Stimulated activated CD4-positive, alpha-beta T cell treated with anti-CD3 and anti-CD28 coated beads, TNF-alpha, amount 100 ng/mL, for 48 hours (primary cell): ENCODE data around the gene TFR2.
A peak's percentile ranks its signal among the peaks of the same experiment; 100 is the strongest.

Experiments
- DNase-seq, 3 donors: peaks; one replicate each; pipeline ENCODE4 v3.0.0-alpha.2; 2020; ENCODE audit warnings: low read depth in 3 of 3

TFR2 gene

DNA sequence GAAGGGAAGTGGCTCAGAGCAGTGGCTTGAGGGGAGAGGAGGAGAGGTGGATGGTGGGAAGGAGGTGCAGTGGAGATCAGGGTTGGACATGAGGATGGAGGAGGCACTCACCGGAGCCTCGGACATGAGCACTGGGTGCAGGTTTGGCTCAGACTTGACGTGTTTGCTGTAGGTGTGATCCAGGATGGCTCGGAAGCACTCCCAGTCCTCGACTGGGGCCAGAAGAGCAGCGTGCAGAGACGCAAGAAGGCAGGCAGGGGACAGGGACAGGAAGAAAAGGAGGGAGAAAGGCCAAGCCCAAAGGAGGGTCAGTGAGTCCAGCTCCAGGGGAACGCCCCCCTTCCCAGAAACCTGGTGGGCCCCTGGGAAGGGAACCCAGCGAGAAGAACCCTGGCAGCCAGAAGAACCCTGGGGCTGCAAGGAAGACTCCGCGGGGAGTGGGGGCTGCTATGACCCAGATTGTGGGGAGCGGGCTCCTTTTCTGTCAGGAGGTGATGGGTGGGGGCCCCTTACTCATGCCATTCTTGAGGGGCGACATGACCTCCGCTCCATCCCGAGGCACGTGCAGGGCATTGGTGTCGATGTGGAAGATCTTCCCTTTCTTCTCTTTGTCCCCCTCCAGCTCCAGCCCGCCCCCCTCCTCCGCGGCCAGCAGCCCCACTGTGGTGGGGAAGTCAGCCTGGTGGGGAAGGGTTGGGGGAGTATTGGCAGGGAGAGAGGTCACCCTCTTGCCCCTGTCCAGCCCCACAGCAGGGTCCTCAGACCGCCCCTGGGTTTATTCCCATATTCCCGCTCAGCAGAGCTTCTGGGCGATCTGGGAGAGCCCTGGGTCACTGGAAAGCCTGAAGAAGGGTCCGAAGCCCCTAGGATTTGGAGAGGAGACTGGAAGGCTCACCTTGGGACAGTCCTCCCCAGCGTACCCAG, 13.8 kb upstream of the TFR2 start:
- DNase-seq = no peak

GRCh38 chr7:100649826-100650565, 8.6 kb upstream of the TFR2 start:
- DNase-seq = no peak

DNA sequence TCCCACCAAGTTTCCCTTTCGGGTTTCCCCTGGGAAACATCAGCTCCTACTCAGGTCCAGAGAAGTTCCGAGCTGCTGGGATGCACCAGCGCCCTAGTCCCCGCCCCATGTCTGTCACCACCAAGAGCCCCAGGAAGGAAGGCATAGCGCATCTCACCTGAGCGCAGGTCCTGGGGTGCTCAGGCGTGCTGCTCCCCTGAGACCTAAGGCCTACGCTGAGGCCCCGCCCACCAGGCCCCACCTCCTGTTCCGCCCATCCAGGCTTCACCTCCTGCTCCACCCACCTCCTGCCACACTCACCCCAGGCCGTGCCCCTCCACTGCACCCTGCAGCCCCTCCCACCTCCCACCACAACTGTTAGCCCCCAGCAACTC, 1.2 kb upstream of the TFR2 start:
- no peak for DNase-seq

DNA sequence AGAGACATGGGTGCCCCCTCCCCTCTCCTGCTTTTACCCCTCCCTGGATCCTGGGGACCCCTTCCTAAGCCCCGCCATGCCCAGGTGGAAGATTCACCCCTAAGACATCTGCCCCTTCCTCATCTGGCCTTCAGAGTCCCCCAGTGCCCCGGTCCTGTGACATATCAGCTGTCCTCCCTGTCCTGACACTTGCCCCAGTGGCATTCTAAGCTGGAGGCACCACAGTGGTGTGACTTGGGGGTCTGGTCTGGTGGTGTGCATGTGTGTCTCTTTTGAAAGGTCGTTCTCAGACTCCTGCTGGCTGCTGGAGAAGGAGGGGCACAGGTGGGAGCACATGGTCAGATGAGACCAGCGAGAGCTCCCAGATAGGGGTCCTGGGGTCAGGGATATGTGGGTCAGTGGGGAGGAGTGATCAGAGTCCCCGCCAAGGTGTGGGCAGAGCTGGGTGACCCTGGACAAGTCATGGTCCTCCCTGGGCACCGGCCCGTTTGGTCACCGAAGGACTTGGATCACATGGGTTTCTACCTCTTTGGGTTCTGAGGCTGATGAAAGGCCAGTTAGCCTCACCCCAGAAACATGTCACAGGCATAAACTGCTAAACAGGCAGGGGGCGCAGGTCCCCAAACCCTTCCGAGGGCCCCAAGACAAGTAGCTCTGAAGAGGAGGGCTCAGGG, 645 bp upstream of the TFR2 start:
- DNase-seq = no peak

- DNase-seq = no peak
Measured at GRCh38 chr7:100640517-100641440, 573 bp downstream of the TFR2 start.

DNA sequence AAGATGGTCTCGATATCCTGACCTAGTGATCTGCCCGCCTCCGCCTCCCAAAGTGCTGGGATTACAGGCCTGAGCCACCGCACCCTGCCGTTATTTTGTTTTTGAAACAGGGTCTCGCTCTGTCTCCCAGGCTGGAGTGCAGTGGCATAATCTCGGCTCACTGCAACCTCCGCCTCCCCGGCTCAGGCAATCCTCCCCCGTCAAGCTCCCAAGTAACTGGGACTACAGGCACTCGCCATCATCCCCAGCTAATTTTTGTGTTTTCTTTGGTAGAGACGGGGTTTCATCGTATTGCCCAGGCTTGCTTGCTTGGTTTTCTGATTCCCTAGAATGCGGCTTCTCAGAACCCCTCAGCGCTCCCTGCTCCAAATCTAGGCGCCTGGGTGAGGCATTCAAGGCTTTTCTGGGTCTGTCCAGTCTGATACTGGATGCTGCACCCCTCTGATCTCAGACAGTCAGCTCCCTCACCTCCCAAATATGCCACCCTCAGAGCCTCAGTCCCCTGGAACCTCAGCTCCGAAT, 1.3 kb downstream of the TFR2 start:
- DNase-seq = no peak

DNA sequence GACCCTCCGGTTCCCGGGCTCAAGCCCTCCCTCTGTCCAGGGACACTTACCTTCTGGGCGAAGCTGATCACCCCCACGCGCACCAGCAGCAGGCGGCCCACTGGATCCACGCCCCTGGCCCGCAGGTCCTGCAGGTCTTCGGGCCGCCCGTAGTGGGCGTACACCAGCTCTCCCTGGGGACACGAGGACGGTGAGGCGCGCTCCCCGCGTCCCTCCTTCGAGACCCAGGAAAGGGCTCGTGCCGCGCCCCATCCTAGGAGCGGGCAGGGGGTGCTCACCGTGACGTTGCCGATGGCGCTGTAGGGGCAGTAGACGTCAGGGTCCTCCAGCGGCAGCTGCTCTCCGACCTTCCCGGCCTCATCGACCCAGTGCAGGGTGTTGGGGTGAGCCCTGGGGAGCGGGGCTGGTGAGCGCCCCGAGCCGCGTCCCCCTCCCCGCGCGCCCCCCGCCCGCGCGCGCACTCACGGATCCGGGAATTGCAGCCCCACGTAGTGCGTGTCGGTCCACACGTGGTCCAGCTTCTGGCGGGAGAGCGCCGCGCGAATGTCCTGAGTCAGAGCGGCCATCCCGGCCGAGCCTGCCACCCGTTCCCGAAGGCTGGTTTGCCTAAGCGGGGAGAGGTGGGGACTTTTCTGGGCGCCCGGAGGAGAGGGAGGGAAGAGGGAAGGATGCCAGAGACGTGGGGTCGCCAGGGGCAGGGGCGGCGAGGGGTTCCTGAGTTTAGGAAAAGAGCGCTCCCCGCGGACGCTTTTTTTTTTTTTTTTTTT, 8.2 kb downstream of the TFR2 start:
- peak; percentile 43 to 51 (median 44) for DNase-seq

GRCh38 chr7:100630066-100630465, 11.3 kb downstream of the TFR2 start:
- DNase-seq = no peak

- no peak for DNase-seq
Measured at GRCh38 chr7:100629117-100629716, 12.1 kb downstream of the TFR2 start.

GRCh38 chr7:100627238-100627549, 14.2 kb downstream of the TFR2 start:
- DNase-seq = no peak

GRCh38 chr7:100626530-100627237, 14.7 kb downstream of the TFR2 start:
- DNase-seq = peak; percentile 78 to 85 (median 83)

DNA sequence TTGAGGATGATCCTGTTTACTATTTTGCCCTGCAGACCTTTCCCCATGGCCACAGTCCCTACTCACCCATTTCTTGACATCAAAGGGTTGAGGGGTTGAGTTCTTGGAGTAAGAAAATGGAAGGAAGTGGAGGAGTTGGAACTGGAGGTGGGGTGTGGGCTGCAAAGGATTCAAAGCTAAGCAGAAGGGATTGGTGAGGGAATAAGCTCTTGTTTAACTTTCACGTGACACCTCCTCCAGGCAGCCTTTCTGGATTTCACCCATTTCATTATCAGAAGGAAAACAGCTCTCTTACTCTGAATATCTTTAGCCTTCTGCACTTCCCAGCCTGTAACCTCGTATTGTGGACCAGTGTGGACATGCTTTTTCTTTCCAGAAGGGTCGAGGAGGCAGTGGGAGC, 15.3 kb downstream of the TFR2 start:
- no peak for DNase-seq

DNA sequence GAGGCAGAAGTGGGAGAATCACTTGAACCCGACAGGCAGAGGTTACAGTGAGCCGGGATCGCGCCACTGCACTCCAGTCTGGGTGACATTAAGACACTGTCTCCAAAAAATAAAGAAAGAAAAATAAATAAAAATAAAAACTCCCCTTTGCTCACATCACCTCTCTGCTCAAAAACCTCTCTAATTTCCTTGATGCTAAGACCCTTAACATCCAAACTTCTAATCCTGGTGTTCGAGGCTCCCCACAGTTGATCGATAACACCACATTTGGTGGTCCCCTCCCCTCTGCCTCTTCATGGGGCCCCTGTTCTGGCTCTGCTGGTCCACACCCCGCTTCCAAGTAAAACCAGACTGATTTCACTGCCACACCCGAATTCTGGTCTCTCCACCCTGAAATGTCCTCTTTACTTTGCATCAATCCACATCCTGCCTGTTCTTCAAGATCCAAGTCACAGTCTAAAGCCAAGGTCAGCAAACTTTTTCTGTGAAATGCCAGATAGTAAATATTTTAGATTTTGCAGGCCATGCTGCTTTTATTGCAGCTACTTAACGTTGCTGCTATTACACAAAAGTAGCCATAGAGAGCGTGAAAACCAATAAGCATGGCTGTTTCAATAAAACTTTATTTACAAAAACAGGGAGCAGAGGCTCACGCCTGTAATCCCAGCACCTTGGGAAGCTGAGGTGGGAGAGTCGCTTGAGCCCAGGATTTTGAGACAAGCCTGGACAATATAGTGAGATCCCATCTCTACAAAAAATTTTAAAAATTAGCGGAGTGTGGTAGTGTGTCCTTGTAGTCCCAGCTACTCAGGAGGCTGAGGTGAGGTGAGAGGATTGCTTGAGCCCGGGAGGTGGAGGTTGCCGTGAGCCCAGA, 17.2 kb downstream of the TFR2 start:
- DNase-seq = no peak

GRCh38 chr7:100621554-100621953, 19.8 kb downstream of the TFR2 start:
- DNase-seq = no peak

DNA sequence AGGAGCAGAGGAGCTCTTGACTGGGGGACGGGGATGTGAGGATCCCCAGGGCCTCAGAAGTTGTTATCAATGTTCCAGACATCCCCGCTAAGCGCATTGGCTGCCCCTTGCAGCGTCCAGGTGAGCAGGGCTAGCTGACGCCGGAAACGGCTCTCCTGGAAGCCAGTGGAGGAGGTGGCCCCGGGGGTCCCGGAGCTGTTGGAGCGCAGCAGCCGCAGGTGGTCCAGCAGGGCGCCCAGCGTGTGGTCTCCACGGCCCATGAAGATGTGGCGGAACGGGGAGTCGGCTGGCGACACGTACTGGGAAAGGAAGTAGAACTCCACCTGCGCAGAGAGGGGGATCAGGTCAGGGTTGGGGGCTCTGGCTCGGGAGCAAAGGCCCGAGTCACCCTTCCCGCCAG, 20.5 kb downstream of the TFR2 start:
- DNase-seq = no peak

DNA sequence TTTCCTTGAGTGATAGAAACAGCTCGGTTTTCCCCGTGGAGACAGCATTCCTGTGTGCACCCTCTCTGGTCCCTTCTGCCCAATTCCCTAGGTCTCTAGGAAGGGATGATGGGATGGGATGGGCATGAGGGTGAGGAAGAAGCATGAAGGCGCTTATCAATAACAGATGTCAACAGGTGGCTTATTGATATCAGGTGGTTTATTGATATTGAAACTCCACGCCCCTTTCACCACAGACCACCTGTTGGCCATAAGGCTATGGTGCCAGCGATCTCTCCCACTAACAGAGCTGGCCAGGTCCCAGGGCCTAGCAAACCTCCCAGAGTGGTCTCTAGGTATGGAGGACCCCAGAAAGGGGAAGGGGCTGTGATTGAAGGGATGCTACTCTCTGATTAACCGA, 21.1 kb downstream of the TFR2 start:
- no peak for DNase-seq

DNA sequence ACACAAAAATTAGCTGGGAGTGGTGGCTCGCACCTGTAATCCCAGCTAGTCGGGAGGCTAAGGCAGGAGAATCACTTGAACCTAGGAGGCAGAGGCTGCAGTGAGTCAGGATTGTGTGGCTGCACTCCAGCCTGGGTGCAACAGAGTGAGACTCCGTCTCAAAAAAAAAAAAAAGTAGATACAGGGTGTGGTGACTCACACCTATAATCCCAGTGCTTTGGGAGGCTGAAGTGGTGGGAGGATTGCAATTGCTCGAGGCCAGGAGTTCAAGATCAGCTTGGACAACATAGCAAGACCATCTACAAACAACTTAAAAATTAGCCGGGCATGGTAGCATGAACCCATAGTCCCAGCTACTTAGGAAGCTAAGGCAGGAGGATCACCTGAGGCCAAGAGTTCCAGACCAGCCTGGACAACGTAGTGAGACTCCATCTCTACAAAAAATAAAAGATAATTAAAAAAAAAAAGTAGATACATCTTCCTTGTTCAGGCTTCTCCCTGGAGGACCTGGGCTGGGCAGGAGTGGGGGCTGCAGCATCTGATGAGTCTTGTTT, 27.0 kb downstream of the TFR2 start:
- no peak for DNase-seq
